ENCODE measurements around the gene CD80. TPM values are rescaled to one million over a fixed set of nuclear protein-coding genes. Genes with fewer than 3 reads are reported as not detected.

Gene CD80
- total RNA-seq, 1 experiment from 2014 or later, result not detected

GRCh38 chr3:119507404-119507803 is 52.0 kb downstream of the CD80 start:
- no peak for TF ChIP-seq CTCF (IDR thresholded peaks at IDR 0.05; ENCODE audit: unreplicated experiment)
- Mint-ChIP-seq H3K27ac (ENCODE audit: low read depth, unreplicated experiment) (no peak overlapping the region), H3K9me3 (ENCODE audit: unreplicated experiment) (no peaks in the 10 kb centered on the region), H3K27me3 (ENCODE audit: insufficient read depth, unreplicated experiment) (no peaks in the 10 kb centered on the region), H3K36me3 (ENCODE audit: insufficient read depth, unreplicated experiment) (peaks cover 71% of the 10 kb centered on the region), H3K4me3 (ENCODE audit: unreplicated experiment) (no peak overlapping the region), H3K4me1 (ENCODE audit: insufficient read depth, unreplicated experiment) (peaks cover 12% of the 10 kb centered on the region)
- CTCF ChIA-PET, result interaction anchor here (0.9 kb wide), 1 partner anchor 323 kb away, joined by 3 read pairs; no protein-coding TSS in a partner anchor
- POLR2A ChIA-PET, result interaction anchor here (0.6 to 3.3 kb wide), 2 partner anchors 9 to 17 kb away, joined by 3 to 11 read pairs; partner anchors contain the start of gene TIMMDC1
- intact Hi-C loops (cut with micrococcal nuclease), result no loop called here
- no TSS peak for BruUV-seq (replicated peaks)
- no peak for DNase-seq (ENCODE audit: unreplicated experiment)

GRCh38 chr3:119506631-119507030 is 52.8 kb downstream of the CD80 start:
- no TSS peak for BruUV-seq (replicated peaks)
- no peaks in the 10 kb centered on the region for H3K9me3 Mint-ChIP-seq (ENCODE audit: unreplicated experiment)
- ChIA-PET CTCF (no interaction called here), POLR2A (interaction anchor here (3.3 kb wide), 1 partner anchor 8 kb away, joined by 11 read pairs; the partner anchor contains the start of gene TIMMDC1)
- peaks cover 71% of the 10 kb centered on the region for H3K36me3 Mint-ChIP-seq (ENCODE audit: insufficient read depth, unreplicated experiment)
- intact Hi-C loops (cut with micrococcal nuclease), result no loop called here
- no peaks in the 10 kb centered on the region for H3K27me3 Mint-ChIP-seq (ENCODE audit: insufficient read depth, unreplicated experiment)
- H3K4me1 Mint-ChIP-seq (ENCODE audit: insufficient read depth, unreplicated experiment), result peaks cover 12% of the 10 kb centered on the region
- H3K4me3 Mint-ChIP-seq (ENCODE audit: unreplicated experiment), result no peak overlapping the region
- DNase-seq (ENCODE audit: unreplicated experiment), result no peak
- no peak overlapping the region for H3K27ac Mint-ChIP-seq (ENCODE audit: low read depth, unreplicated experiment)
- TF ChIP-seq CTCF (IDR thresholded peaks at IDR 0.05; ENCODE audit: unreplicated experiment), result no peak

GRCh38 chr3:119500901-119501300 is 58.5 kb downstream of the CD80 start:
- peaks cover 36% of the 10 kb centered on the region for H3K36me3 Mint-ChIP-seq (ENCODE audit: insufficient read depth, unreplicated experiment)
- CTCF ChIA-PET, result interaction anchor here (0.5 to 0.9 kb wide), 3 partner anchors 11 to 254 kb away, joined by 3 read pairs; no protein-coding TSS in a partner anchor
- H3K27ac Mint-ChIP-seq (ENCODE audit: low read depth, unreplicated experiment), result peak overlapping the region; percentile 28
- peak overlapping the region; percentile 99 for H3K4me3 Mint-ChIP-seq (ENCODE audit: unreplicated experiment)
- H3K27me3 Mint-ChIP-seq (ENCODE audit: insufficient read depth, unreplicated experiment), result no peaks in the 10 kb centered on the region
- intact Hi-C loops (cut with micrococcal nuclease), result no loop called here
- H3K9me3 Mint-ChIP-seq (ENCODE audit: unreplicated experiment), result no peaks in the 10 kb centered on the region
- POLR2A ChIA-PET, result interaction anchor here (1.3 to 6.0 kb wide), 4 partner anchors 17 to 176 kb away, joined by 4 to 118 read pairs (median 35); partner anchors contain the start of genes COX17, POGLUT1 and TMEM39A
- H3K4me1 Mint-ChIP-seq (ENCODE audit: insufficient read depth, unreplicated experiment), result peaks cover 16% of the 10 kb centered on the region
- TF ChIP-seq CTCF (IDR thresholded peaks at IDR 0.05; ENCODE audit: unreplicated experiment), result no peak
- DNase-seq (ENCODE audit: unreplicated experiment), result no peak
- BruUV-seq (replicated peaks), result no TSS peak

GRCh38 chr3:119500265-119500664 is 59.1 kb downstream of the CD80 start:
- BruUV-seq (replicated peaks), result no TSS peak
- no peak for TF ChIP-seq CTCF (IDR thresholded peaks at IDR 0.05; ENCODE audit: unreplicated experiment)
- intact Hi-C loops (cut with micrococcal nuclease), result no loop called here
- POLR2A ChIA-PET, result interaction anchor here (1.3 to 6.0 kb wide), 6 partner anchors 14 to 849 kb away, joined by 4 to 118 read pairs (median 10); partner anchors contain the start of genes COX17, LRRC58, POGLUT1 and TMEM39A
- Mint-ChIP-seq H3K36me3 (ENCODE audit: insufficient read depth, unreplicated experiment) (peaks cover 30% of the 10 kb centered on the region), H3K27me3 (ENCODE audit: insufficient read depth, unreplicated experiment) (no peaks in the 10 kb centered on the region), H3K9me3 (ENCODE audit: unreplicated experiment) (no peaks in the 10 kb centered on the region), H3K4me3 (ENCODE audit: unreplicated experiment) (peak overlapping the region; percentile 99), H3K4me1 (ENCODE audit: insufficient read depth, unreplicated experiment) (peaks cover 16% of the 10 kb centered on the region), H3K27ac (ENCODE audit: low read depth, unreplicated experiment) (peak overlapping the region; percentile 28)
- CTCF ChIA-PET, result interaction anchor here (0.7 kb wide), 2 partner anchors 181 to 190 kb away, joined by 3 read pairs; no protein-coding TSS in a partner anchor
- no peak for DNase-seq (ENCODE audit: unreplicated experiment)

All from MCF 10A (cell line).